ENCODE results near the gene TBC1D19. TPM values are rescaled to one million over a fixed set of nuclear protein-coding genes. Genes with fewer than 3 reads are reported as not detected.

Gene TBC1D19
- total and polyA plus RNA-seq, 8 donors: 1.8 to 8.2 (median 4.3) TPM

GRCh38 chr4:26762650-26763049, 178.8 kb downstream of the TBC1D19 start:
- WGBS, 2 donors: 91 to 93% methylated on average over 2 of the region's 2 CpGs
- intact Hi-C loops (cut with DNase I): no loop called here
- Histone ChIP-seq H3K27ac (no peak overlapping the region), H3K27me3 (no peaks in the 10 kb centered on the region), H3K4me3 (no peak overlapping the region), H3K4me1 (no peaks in the 10 kb centered on the region), H3K9me3 (no peaks in the 10 kb centered on the region), H3K36me3 (no peaks in the 10 kb centered on the region)
- FAIRE-seq: no peak
- no peak for ATAC-seq
- no peak for DNase-seq
- TF ChIP-seq CTCF (IDR thresholded peaks at IDR 0.05): no peak

- WGBS, 2 donors: 78 to 84% methylated on average over 2 of the region's 2 CpGs
- no peak for TF ChIP-seq CTCF (IDR thresholded peaks at IDR 0.05)
- Histone ChIP-seq H3K27ac (no peak overlapping the region), H3K4me1 (no peaks in the 10 kb centered on the region), H3K4me3 (no peak overlapping the region), H3K36me3 (no peaks in the 10 kb centered on the region), H3K9me3 (no peaks in the 10 kb centered on the region), H3K27me3 (no peaks in the 10 kb centered on the region)
- FAIRE-seq (no peak), DNase-seq (no peak), ATAC-seq (no peak)
- intact Hi-C loops (cut with DNase I): no loop called here
These were observed 179.2 kb downstream of the TBC1D19 start for GRCh38 chr4:26763063-26763462.

GRCh38 chr4:26763648-26764047, 179.8 kb downstream of the TBC1D19 start:
- H3K9me3 ChIP-seq: no peaks in the 10 kb centered on the region
- FAIRE-seq: no peak
- no peak for DNase-seq
- TF ChIP-seq CTCF (IDR thresholded peaks at IDR 0.05): no peak
- no peak overlapping the region for H3K4me3 ChIP-seq
- H3K36me3 ChIP-seq: no peaks in the 10 kb centered on the region
- ATAC-seq: no peak
- 87 to 92% methylated on average over 3 of the region's 3 CpGs for WGBS, 2 donors
- no peaks in the 10 kb centered on the region for H3K4me1 ChIP-seq
- intact Hi-C loops (cut with DNase I): no loop called here
- H3K27ac ChIP-seq: no peak overlapping the region
- no peaks in the 10 kb centered on the region for H3K27me3 ChIP-seq

GRCh38 chr4:26764231-26764630, 180.3 kb downstream of the TBC1D19 start:
- Histone ChIP-seq H3K36me3 (no peaks in the 10 kb centered on the region), H3K27ac (no peak overlapping the region), H3K4me3 (no peak overlapping the region), H3K4me1 (no peaks in the 10 kb centered on the region), H3K9me3 (no peaks in the 10 kb centered on the region), H3K27me3 (no peaks in the 10 kb centered on the region)
- WGBS, 2 donors: 95 to 96% methylated on average over 1 of the region's 1 CpG
- intact Hi-C loops (cut with DNase I): no loop called here
- no peak for TF ChIP-seq CTCF (IDR thresholded peaks at IDR 0.05)
- no peak for ATAC-seq
- no peak for FAIRE-seq
- DNase-seq: no peak

- TF ChIP-seq CTCF (IDR thresholded peaks at IDR 0.05): no peak
- ATAC-seq (no peak), FAIRE-seq (no peak), DNase-seq (no peak)
- H3K4me3 ChIP-seq: no peak overlapping the region
- WGBS, 2 donors: 93 to 95% methylated on average over 3 of the region's 3 CpGs
- H3K27ac ChIP-seq: no peak overlapping the region
- intact Hi-C loops (cut with DNase I): no loop called here
- H3K4me1 ChIP-seq: no peaks in the 10 kb centered on the region
- H3K36me3 ChIP-seq: no peaks in the 10 kb centered on the region
- no peaks in the 10 kb centered on the region for H3K27me3 ChIP-seq
- H3K9me3 ChIP-seq: no peaks in the 10 kb centered on the region
These were observed 181.6 kb downstream of the TBC1D19 start for GRCh38 chr4:26765515-26765914.
